Right renal cortex interstitium (tissue), 3 donors: ENCODE results near the gene IGLL1. TPM values are rescaled to one million over a fixed set of nuclear protein-coding genes. Genes with fewer than 3 reads are reported as not detected.
"Not testable (repeated sequence)": the region's sequence is repeated elsewhere in the genome, so short reads cannot be mapped to it uniquely, and the experiment has no call there.

Source experiments
- DNase-seq, 3 donors: peaks; one replicate each; pipeline ENCODE4 v3.0.0-alpha.2; 2013; ENCODE audit warnings: low read depth in 3 of 3, low spot score in 2 of 3
- polyA plus RNA-seq, 3 donors: library from polyadenylated mRNA; unstranded; fragments of 120-200 nt; gene quantifications; one replicate each; pipeline ENCODE4 v1.2.1, GENCODE V29; 2013; ENCODE audit not compliant: insufficient read length in 3 of 3

IGLL1 gene
- polyA plus RNA-seq: 1 to 10 TPM in 1 of 3 donors, under 1 TPM in 2; 0.53 to 1.6 (median 0.98) TPM

- DNase-seq: no peak
These were observed at the start of gene IGLL1 for GRCh38 chr22:23579870-23580575. Gene IGLL1, minus strand, starts transcription at chr22:23580290. Its CDS starts 100 bp downstream, at chr22:23580190.

GRCh38 chr22:23628056-23628743, 48.1 kb upstream of the IGLL1 start:
- not testable (repeated sequence) for DNase-seq

- not testable (repeated sequence) for DNase-seq
These were observed 47.4 kb upstream of the IGLL1 start for GRCh38 chr22:23627401-23628055.

GRCh38 chr22:23626286-23626975, 46.3 kb upstream of the IGLL1 start:
- no peak for DNase-seq

GRCh38 chr22:23622634-23623033, 42.5 kb upstream of the IGLL1 start:
- no peak for DNase-seq

GRCh38 chr22:23621916-23622315, 41.8 kb upstream of the IGLL1 start:
- not testable (repeated sequence) for DNase-seq

- no peak for DNase-seq
These were observed 41.1 kb upstream of the IGLL1 start for GRCh38 chr22:23621082-23621780.

GRCh38 chr22:23613193-23613972, 33.3 kb upstream of the IGLL1 start:
- DNase-seq: no peak

- no peak for DNase-seq
These were observed 30.1 kb upstream of the IGLL1 start for GRCh38 chr22:23609983-23610781.

GRCh38 chr22:23608583-23608982, 28.5 kb upstream of the IGLL1 start:
- DNase-seq: no peak

GRCh38 chr22:23606204-23607131, 26.4 kb upstream of the IGLL1 start:
- DNase-seq: no peak

- DNase-seq: no peak
These were observed 25.0 kb upstream of the IGLL1 start for GRCh38 chr22:23604939-23605712.

GRCh38 chr22:23603266-23603665, 23.2 kb upstream of the IGLL1 start:
- DNase-seq: no peak

GRCh38 chr22:23598805-23599518, 18.9 kb upstream of the IGLL1 start:
- DNase-seq: no peak

GRCh38 chr22:23597576-23598268, 17.6 kb upstream of the IGLL1 start:
- DNase-seq: not testable (repeated sequence)

- DNase-seq: not testable (repeated sequence)
These were observed 15.8 kb upstream of the IGLL1 start for GRCh38 chr22:23595904-23596303.
